H54 (cell line): Measurements from ENCODE around the gene HLA-A.

Source experiments
- DNase-seq: peaks from one replicate; pipeline ENCODE4 v3.0.0; 2011; ENCODE audit warnings: low spot score, mixed read lengths; ENCODE audit not compliant: insufficient read length
- FAIRE-seq: peaks from 3 replicates; lab custom pipeline; 2011; peaks lifted over from hg19 to GRCh38; lab: Jason Lieb, UNC
- POLR2A ChIP-seq: IDR thresholded peaks from 2 replicates; pipeline ENCODE4 v1.6.1; 2011; ENCODE audit warnings: low read depth, mild to moderate bottlenecking, low read length

Gene HLA-A

DNA sequence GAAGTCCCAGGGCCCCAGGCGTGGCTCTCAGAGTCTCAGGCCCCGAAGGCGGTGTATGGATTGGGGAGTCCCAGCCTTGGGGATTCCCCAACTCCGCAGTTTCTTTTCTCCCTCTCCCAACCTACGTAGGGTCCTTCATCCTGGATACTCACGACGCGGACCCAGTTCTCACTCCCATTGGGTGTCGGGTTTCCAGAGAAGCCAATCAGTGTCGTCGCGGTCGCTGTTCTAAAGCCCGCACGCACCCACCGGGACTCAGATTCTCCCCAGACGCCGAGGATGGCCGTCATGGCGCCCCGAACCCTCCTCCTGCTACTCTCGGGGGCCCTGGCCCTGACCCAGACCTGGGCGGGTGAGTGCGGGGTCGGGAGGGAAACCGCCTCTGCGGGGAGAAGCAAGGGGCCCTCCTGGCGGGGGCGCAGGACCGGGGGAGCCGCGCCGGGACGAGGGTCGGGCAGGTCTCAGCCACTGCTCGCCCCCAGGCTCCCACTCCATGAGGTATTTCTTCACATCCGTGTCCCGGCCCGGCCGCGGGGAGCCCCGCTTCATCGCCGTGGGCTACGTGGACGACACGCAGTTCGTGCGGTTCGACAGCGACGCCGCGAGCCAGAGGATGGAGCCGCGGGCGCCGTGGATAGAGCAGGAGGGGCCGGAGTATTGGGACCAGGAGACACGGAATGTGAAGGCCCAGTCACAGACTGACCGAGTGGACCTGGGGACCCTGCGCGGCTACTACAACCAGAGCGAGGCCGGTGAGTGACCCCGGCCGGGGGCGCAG is at the start of gene HLA-A:
TSS of gene HLA-A (plus strand) at position 258 of the 778 bp plus-strand sequence. CDS start at position 280, 22 bp downstream.
- peak; percentile 27 for FAIRE-seq
- peak; percentile 84 for TF ChIP-seq POLR2A

DNA sequence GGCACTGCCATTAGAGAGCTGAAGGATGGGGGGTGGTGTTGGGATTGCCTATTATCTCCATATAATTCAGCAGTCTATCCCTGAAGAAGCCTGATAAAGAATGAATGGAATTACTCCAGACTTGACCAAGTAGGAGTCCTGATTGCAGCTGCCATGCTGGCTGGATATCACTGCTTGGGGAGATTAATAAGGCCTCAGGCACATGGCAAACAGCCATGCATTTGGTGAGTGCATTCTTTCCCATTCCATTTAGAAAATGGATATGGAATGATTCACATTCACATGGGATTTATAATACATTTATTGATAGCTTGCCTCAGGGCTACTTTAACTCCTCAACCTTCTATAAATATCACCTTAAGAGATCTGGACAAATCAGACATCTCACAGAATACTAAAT is 49.6 kb upstream of the HLA-A start:
- no peak for TF ChIP-seq POLR2A
- no peak for DNase-seq
- no peak for FAIRE-seq

More for the DNA sequence above, at the start of gene HLA-A:
- peak; percentile 94 for DNase-seq

DNA sequence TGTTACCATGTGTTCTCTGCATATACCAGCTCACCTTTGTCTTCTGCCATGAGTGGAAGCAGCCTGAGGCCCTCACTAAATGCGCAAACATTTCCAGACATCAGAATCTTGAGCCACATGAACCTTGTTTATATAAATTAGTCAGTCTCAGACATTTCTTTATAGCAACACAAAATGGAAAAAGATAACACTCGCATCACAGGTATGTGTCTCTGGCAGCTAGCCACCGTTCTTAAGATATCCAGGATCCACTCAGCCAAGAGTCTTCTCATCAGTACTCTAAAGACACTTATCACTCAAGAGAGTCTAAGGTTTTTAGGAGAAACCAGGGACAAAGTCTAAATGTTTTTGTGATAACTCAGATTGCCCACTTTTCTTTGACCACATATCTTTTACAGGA is 43.1 kb upstream of the HLA-A start:
- TF ChIP-seq POLR2A = no peak
- FAIRE-seq = no peak
- DNase-seq = no peak

DNA sequence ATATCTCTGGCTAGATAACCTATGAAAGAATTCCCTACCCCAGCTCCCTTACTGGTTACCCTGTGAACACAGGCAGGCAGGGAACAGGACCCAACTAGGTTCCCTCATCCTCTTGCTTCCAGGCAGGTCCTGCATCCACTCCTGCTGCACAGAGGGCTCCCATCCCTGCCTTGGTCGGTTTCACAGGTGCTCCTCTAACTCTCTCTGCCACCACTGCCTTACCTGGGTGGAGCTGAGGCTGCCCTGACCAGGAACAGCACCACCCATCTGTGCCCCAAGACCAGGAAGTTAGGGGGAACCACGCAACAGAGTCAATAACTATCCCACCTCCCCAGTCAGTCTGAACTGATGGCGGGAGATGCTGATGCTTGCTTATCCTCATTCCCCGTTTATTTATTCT is 37.0 kb upstream of the HLA-A start:
- no peak for TF ChIP-seq POLR2A
- FAIRE-seq (no peak), DNase-seq (no peak)

DNA sequence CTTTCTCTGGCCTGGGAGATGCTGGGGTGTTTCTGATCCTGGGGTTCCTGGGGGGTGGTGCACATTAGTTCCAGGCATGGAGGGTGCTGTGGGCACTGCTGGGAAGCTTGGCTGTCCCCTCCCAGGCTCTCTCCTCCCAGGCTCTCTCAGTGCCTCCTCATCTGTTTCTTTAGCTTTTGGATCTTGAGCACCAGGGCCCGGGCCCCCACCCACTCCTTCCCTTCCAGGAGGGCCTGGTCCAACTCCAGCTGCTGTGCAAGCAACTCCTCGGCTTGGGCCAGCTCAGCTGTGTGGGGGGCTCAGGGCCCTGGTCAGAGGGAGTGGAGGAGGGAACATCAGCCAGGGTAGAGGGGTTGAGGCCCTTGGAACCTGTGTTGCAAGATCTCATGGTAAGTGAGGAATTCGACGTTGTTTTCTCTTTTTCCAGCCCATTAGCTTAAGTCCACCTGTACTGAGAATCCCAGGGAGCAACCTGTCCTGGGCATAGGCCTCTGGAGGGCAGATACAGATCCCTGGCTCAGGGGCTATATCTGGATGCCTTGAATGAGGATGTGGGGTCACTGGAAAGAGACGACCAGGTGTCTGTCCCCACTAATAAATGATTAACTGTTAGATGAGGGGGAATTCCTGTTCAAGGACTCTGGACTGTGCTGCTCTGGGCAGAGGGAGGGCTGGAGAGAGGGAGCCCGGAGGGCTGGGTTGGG is 34.5 kb upstream of the HLA-A start:
- DNase-seq (no peak), FAIRE-seq (no peak)
- no peak for TF ChIP-seq POLR2A

DNA sequence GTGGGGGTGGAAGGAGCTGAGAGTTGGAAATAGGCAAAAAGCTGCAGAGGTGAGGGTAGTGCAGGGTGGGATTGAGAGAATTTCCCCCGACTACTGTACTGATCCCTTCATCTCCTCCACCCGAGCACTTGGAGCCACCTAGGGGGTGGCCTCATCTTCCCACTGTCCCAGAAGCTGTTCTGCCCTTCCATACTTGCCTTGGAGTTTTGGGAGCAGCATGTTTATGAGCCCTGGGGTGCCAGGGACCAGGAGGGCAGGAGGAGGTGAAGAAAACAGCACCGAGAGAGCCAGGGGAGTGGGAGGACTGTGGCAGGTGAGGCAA is 34.0 kb upstream of the HLA-A start:
- DNase-seq (no peak), FAIRE-seq (no peak)
- no peak for TF ChIP-seq POLR2A

DNA sequence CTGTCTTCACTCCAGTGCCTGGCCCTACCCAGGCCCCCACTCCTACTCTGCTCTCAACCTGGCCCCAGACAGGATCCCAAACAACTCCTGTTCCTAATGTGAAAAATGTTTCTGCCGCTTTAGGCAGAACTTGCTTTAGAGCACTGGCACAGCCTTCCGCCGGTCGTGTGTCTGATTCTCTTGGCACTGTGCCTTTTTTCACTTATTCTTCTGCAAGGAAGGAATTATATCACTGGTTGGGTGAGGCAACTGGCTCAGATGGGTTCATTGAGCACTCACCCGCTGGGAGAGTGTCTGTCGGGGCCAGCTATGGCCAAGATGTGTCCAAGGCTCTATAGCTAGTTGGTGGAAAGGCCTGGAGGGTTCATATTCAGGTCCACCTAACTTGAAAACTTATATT is 33.6 kb upstream of the HLA-A start:
- DNase-seq (no peak), FAIRE-seq (no peak)
- TF ChIP-seq POLR2A = no peak

DNA sequence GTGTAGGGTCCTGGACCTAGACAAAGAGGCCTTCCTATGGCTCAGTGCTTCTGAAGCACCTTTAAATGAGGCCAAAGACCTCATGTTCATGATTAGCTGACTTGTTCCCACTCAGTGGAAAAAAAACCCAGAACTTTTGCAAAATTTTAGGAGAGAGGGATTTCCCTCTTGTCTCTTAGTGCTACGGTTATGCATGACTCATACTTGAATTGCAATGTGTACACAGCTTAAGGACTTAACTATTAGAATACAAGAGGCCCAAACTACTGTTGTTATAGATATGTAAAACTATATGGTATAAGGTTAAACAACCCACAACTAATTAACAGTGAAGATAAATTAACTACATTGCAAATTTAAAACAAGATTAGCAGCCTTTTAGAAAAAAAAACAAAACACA is 32.3 kb upstream of the HLA-A start:
- DNase-seq (no peak), FAIRE-seq (no peak)
- TF ChIP-seq POLR2A = no peak

DNA sequence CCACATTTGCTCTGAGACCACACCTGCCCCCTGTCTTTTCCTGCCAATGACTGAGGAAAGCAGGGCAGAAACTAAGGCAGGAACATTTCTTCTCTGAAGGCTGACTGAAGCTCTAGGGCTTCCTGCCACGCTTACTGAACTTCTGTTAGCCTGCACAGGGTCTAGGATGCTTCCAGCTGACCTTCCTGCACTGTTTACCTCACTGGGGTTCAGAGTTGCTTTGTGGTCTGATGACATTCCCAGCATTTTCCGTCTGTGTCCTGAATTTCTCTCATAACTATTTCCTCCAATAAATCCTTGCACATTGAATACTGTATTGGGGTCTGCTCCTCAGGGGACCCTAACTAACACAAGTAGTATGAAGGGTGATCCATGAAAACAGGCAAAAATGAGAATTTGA is 29.5 kb upstream of the HLA-A start:
- TF ChIP-seq POLR2A = no peak
- FAIRE-seq = no peak
- DNase-seq = no peak

DNA sequence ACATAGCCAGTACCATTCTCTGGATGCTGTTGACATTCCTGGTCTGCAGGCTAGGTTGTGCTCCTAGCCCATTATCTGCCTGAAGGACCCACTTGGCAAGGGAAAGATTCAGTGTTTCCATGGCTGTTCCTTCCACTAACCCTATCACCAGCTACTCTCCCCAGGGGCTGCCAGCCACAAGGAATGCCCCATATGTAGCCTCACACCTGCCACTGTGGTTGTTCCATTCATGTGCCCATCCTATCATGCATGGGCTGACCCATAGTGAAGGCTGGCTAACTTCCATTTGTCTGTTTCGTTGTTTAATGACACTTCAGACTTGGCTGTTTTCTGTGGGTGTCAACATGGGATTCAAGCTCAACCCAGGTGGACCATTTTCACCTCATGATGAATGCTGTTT is 25.6 kb upstream of the HLA-A start:
- no peak for DNase-seq
- no peak for TF ChIP-seq POLR2A
- no peak for FAIRE-seq

DNA sequence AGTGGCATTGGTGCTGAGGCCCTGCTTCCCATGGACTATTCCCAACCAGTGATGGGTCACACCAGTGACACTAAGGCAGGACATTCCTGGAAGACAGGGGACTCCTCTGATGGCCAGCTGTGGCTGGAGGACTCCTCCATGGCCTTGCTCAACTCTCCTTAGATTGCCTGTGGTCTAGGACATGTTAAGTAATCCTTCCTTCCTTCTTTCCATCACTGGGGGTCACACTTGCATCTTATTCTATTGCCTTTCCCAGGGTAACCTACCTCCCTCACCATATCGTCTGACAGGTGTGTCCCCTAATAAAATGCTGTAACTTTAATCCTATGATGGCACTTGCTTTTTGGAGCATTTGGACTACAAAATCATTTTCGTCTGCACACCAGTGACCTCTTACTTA is 24.5 kb upstream of the HLA-A start:
- TF ChIP-seq POLR2A = no peak
- FAIRE-seq = no peak
- DNase-seq = no peak

DNA sequence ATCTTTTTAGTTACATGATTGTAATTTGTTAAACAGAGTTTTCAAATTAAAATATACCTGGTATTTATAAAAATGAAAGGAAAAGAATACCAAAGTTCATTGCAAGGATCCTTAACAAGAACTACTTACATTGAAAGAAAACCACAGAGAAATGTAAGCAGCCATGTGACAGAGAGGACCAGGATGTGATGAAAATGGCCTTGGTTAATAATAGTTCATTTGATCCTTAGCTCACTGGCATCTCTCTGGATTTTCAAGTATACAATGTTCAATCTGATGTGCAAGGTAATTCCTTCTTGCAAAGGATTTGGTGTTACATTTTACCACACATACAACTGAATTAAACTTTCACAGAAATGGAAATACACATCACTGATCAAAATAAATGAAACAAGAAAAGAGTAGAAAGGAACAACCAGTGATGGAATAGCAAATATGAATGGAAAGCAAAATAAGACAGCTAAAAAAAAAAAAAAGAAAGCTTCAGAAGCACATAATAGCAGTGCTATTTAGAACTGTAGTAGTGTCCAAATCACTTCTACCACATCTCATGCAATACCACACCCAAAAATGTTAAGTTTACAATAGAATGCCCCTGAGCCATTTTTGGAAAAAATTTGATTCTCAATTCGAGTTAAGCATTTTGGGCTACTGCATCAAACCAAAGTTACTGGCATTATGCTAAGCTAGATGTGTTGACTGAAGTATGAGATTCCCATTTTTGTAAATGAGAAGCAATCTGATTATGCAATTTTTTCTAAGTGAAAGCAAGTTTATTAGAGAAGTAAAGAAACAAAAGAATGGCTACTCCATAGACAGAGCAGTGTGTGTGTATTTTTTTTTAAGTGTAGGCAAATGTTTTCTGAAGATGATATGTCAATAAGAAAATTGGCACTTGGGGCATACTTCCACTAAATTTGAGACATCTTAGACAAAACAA is 22.6 kb upstream of the HLA-A start:
- DNase-seq (no peak), FAIRE-seq (no peak)
- TF ChIP-seq POLR2A = no peak

DNA sequence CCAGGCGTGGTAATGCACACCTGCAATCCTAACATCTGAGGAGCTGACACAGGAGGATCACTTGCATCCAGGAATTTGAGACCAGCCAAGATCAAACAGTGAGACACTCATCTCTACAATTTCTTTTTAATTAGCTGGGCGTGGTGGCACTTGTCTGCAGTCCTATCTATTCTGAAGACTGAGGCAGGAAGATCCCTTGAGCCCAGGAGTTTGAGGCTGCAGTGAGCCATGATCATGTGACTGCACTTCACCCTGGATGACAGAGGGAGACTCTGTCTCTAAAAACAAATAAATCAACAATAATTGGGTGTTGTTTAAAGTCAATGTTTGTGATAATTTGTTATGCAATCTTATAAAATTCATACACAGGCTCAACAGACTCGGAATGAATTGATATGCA is 18.0 kb upstream of the HLA-A start:
- no peak for FAIRE-seq
- TF ChIP-seq POLR2A = no peak
- DNase-seq = no peak

DNA sequence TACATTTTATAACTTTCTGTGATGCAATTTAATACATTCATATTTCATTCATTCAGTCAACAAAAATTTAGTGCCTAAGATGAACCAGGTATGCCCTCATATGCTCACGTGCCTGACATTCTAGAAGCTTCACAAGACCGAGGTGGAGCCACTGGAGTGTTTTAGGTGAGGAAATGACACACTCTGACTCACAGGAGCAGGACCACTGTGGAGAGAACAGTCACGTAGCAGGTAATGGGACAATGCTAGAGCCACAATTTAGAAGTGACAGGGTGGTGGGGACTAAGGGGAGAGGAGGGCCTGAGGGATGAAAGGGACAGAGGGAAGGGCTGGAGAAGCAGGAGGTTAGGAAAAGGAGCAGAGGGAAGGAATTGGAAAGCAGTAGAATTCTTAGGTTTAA is 17.6 kb upstream of the HLA-A start:
- no peak for DNase-seq

More for the DNA sequence above, 17.6 kb upstream of the HLA-A start:
- no peak for TF ChIP-seq POLR2A
- FAIRE-seq = no peak
